Activated CD8-positive, alpha-beta T cell treated with anti-CD3 and anti-CD28 coated beads for 36 hours (primary cell): ENCODE measurements around the gene SFRP4. TPM values are rescaled to one million over a fixed set of nuclear protein-coding genes. Genes with fewer than 3 reads are reported as not detected.

Experiments used
- ATAC-seq: fragments of 200-7000 bp; cut with Tn5 transposase; one replicate; pipeline ENCODE4 v1.10.0; 2021; ENCODE audit warnings: mild to moderate bottlenecking, moderate library complexity
- CTCF ChIA-PET: fragments of 350-600 bp; sonication (Branson Sonifier 250); formaldehyde crosslinking; loops from one replicate; lab custom pipeline; 2021; ENCODE audit warnings: antibody characterized with exemption; lab: Charles Lee
- POLR2A ChIA-PET: fragments of 350-600 bp; sonication (Branson Sonifier 250); formaldehyde crosslinking; loops from one replicate; lab custom pipeline; 2021; ENCODE audit warnings: antibody characterized with exemption; lab: Charles Lee
- DNase-seq: peaks from one replicate; pipeline ENCODE4 v3.0.0-alpha.2; 2020
- H3K27ac Mint-ChIP-seq: one replicate; pipeline ENCODE4 v1.8.0; 2021; ENCODE audit warnings: mild to moderate bottlenecking, mixed read lengths
- H3K27me3 Mint-ChIP-seq: one replicate; pipeline ENCODE4 v1.8.0; 2021; ENCODE audit warnings: mixed read lengths
- H3K36me3 Mint-ChIP-seq: one replicate; pipeline ENCODE4 v1.8.0; 2021; ENCODE audit warnings: low read depth, mixed read lengths
- H3K4me1 Mint-ChIP-seq: one replicate; pipeline ENCODE4 v1.8.0; 2021; ENCODE audit warnings: low read depth, mixed read lengths
- H3K4me3 Mint-ChIP-seq: one replicate; pipeline ENCODE4 v1.8.0; 2021; ENCODE audit warnings: mild to moderate bottlenecking, moderate library complexity, mixed read lengths
- H3K9me3 Mint-ChIP-seq: one replicate; pipeline ENCODE4 v1.8.0; 2021; ENCODE audit warnings: mixed read lengths
- intact Hi-C: fragments of 100-400 bp; cut with micrococcal nuclease; formaldehyde crosslinking; loops from one replicate; pipeline ENCODE4 v1.10.0; 2022
- total RNA-seq, 2 experiments: library from RNA; stranded (reverse); gene quantifications; one replicate each; pipeline ENCODE4 v1.2.3, GENCODE V29; 2021
- TF ChIP-seq, protein P1 (sequence below): fragments of 200-600 bp; IDR thresholded peaks from one replicate; pipeline ENCODE4 v1.8.0; 2022; ENCODE audit warnings: antibody characterized with exemption, mild to moderate bottlenecking

Gene SFRP4
- total RNA-seq, 2 experiments from 2014 or later: not detected

- ChIA-PET CTCF (interaction anchor here (0.9 kb wide), 1 partner anchor 26 kb away, joined by 3 read pairs; the partner anchor contains the start of gene SFRP4), POLR2A (no interaction called here)
- TF ChIP-seq, protein P1, sequence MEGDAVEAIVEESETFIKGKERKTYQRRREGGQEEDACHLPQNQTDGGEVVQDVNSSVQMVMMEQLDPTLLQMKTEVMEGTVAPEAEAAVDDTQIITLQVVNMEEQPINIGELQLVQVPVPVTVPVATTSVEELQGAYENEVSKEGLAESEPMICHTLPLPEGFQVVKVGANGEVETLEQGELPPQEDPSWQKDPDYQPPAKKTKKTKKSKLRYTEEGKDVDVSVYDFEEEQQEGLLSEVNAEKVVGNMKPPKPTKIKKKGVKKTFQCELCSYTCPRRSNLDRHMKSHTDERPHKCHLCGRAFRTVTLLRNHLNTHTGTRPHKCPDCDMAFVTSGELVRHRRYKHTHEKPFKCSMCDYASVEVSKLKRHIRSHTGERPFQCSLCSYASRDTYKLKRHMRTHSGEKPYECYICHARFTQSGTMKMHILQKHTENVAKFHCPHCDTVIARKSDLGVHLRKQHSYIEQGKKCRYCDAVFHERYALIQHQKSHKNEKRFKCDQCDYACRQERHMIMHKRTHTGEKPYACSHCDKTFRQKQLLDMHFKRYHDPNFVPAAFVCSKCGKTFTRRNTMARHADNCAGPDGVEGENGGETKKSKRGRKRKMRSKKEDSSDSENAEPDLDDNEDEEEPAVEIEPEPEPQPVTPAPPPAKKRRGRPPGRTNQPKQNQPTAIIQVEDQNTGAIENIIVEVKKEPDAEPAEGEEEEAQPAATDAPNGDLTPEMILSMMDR: no peak
- no peak for ATAC-seq
- no peak overlapping the region for H3K27ac Mint-ChIP-seq
- H3K27me3 Mint-ChIP-seq: no peaks in the 10 kb centered on the region
- DNase-seq: no peak
- no peaks in the 10 kb centered on the region for H3K9me3 Mint-ChIP-seq
- intact Hi-C loops: no loop called here
- no peaks in the 10 kb centered on the region for H3K36me3 Mint-ChIP-seq
- no peak overlapping the region for H3K4me3 Mint-ChIP-seq
- no peaks in the 10 kb centered on the region for H3K4me1 Mint-ChIP-seq
Observed at GRCh38 chr7:37942934-37943610, 26.5 kb upstream of the SFRP4 start.

DNA sequence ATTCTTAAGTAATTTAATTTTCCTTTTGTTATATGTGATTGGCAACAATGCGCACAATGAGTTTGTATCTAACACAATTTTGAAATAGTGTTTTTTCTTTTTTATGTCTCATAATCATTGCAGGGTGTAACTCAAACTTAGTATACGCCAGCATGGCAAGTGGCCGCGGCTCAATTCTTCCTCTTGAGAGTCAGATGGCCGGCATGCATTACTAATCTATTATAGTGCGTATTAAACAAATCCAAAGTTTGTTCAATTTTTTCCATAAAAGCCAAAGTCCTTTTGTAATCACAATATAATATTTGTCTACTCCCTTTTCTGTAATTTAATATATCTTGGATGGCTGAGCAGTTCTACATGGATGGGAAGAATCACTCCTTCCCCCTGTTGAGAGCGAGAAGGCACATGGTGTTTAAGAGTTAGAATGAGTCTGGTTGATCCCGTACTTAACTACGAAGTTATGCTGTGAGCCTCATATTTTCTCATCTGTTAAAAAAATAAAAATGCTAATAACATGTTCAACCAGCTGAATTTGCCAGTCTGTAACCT, 16.5 kb upstream of the SFRP4 start:
- H3K27me3 Mint-ChIP-seq: no peaks in the 10 kb centered on the region
- no peaks in the 10 kb centered on the region for H3K36me3 Mint-ChIP-seq
- ATAC-seq (no peak), DNase-seq (no peak)
- POLR2A ChIA-PET: no interaction called here
- H3K9me3 Mint-ChIP-seq: peaks cover 4% of the 10 kb centered on the region
- TF ChIP-seq, protein P1: no peak
- no peak overlapping the region for H3K4me3 Mint-ChIP-seq
- CTCF ChIA-PET: interaction anchor here (0.9 to 2.5 kb wide), 2 partner anchors 13 to 16 kb away, joined by 3 to 10 read pairs; partner anchors contain the start of genes EPDR1 and SFRP4
- no peak overlapping the region for H3K27ac Mint-ChIP-seq
- intact Hi-C loops: no loop called here
- H3K4me1 Mint-ChIP-seq: no peaks in the 10 kb centered on the region

DNA sequence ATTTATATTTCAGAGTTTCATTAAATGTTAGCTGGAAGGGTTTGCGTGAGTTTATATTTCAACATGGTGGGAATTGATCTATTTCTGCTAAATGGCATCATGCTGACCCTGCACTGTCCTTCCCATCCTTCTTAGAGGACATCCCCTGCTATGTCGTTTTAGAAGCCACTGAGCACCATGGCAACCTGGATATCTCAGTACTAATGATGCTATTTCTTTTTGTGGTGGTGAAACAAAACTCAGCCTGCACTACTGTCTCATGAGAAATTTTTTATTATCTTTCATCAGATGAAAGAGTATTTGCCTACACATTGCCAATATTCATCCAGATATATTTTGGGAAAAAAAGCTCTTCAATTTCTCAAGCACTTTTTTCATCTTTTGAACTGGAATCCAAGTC, 15.9 kb upstream of the SFRP4 start:
- no peaks in the 10 kb centered on the region for H3K27me3 Mint-ChIP-seq
- ATAC-seq (no peak), DNase-seq (no peak)
- ChIA-PET POLR2A (no interaction called here), CTCF (interaction anchor here (0.9 to 2.5 kb wide), 2 partner anchors 13 to 15 kb away, joined by 3 to 10 read pairs; partner anchors contain the start of genes EPDR1 and SFRP4)
- H3K4me1 Mint-ChIP-seq: no peaks in the 10 kb centered on the region
- TF ChIP-seq, protein P1: no peak
- H3K36me3 Mint-ChIP-seq: no peaks in the 10 kb centered on the region
- intact Hi-C loops: no loop called here
- no peak overlapping the region for H3K27ac Mint-ChIP-seq
- H3K9me3 Mint-ChIP-seq: peaks cover 4% of the 10 kb centered on the region
- H3K4me3 Mint-ChIP-seq: no peak overlapping the region

DNA sequence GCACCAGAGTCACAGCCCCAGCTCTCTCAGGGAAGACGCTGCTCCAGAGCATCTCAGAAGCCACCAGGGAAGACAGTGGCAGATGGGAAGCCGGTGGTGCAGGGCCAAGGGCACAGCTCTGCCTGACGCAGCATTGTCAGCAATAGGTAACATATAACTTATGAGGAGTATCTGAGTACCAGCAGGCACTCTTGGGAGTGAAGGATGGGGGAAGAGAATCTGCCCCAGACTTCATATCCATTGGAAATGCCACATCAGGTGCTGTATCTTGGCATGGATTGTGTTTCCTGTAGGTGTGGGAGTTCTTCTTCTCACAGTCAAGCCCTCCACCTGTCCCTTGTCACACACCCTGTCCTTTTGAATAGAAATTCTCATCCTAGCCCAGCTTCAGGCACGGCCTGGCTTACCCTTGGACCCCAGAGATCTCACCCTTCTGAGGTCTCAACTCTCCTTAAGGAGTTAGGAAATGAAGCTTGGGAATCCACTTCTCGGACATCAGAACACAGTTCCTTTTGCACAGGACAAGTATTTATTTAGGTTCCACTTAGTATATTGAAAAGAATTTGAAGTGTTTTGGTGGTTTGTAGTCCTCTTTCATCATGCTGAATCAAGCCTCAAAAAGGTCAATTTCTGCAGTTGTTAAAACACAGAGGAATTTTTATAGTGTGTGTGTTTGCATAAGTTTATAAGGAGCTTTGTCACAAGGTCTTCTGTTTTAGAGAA, 13.8 kb upstream of the SFRP4 start:
- CTCF ChIA-PET: interaction anchor here (0.7 to 1.2 kb wide), 3 partner anchors 10 to 847 kb away, joined by 3 to 5 read pairs (median 4); partner anchors contain the start of gene EPDR1
- ATAC-seq: no peak
- intact Hi-C loops: no loop called here
- H3K36me3 Mint-ChIP-seq: no peaks in the 10 kb centered on the region
- POLR2A ChIA-PET: no interaction called here
- H3K27me3 Mint-ChIP-seq: peaks cover 2% of the 10 kb centered on the region
- no peak overlapping the region for H3K4me3 Mint-ChIP-seq
- DNase-seq: no peak
- TF ChIP-seq, protein P1: no peak
- H3K4me1 Mint-ChIP-seq: no peaks in the 10 kb centered on the region
- no peak overlapping the region for H3K27ac Mint-ChIP-seq
- peaks cover 4% of the 10 kb centered on the region for H3K9me3 Mint-ChIP-seq
